Memory B cell (primary cell): ENCODE measurements around the gene PTGES3.
"Not testable (repeated sequence)": the region's sequence is repeated elsewhere in the genome, so short reads cannot be mapped to it uniquely, and the experiment has no call there.

Experiments
- ATAC-seq: fragments of 150-1000 bp; cut with Tn5 transposase; 2 replicates; pipeline ENCODE4 v1.10.0; 2021; ENCODE audit warnings: low read depth, mild to moderate bottlenecking, moderate library complexity
- DNase-seq, 2 donors: peaks; one replicate each; pipeline ENCODE4 v3.0.0; 2022; ENCODE audit warnings: low spot score in 2 of 2
- H3K27ac Mint-ChIP-seq: one replicate; pipeline ENCODE4 v1.8.0; 2022; ENCODE audit warnings: mild to moderate bottlenecking, moderate library complexity, mixed read lengths
- H3K27me3 Mint-ChIP-seq: one replicate; pipeline ENCODE4 v1.8.0; 2022; ENCODE audit warnings: mixed read lengths
- H3K36me3 Mint-ChIP-seq: one replicate; pipeline ENCODE4 v1.8.0; 2022; ENCODE audit warnings: mild to moderate bottlenecking, mixed read lengths
- H3K4me1 Mint-ChIP-seq: one replicate; pipeline ENCODE4 v1.8.0; 2022; ENCODE audit warnings: mixed read lengths
- H3K4me3 Mint-ChIP-seq: one replicate; pipeline ENCODE4 v1.8.0; 2022; ENCODE audit warnings: mild to moderate bottlenecking, moderate library complexity, mixed read lengths
- H3K9me3 Mint-ChIP-seq: one replicate; pipeline ENCODE4 v1.8.0; 2022; ENCODE audit warnings: mixed read lengths

The PTGES3 gene, protein sequence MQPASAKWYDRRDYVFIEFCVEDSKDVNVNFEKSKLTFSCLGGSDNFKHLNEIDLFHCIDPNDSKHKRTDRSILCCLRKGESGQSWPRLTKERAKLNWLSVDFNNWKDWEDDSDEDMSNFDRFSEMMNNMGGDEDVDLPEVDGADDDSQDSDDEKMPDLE

DNA sequence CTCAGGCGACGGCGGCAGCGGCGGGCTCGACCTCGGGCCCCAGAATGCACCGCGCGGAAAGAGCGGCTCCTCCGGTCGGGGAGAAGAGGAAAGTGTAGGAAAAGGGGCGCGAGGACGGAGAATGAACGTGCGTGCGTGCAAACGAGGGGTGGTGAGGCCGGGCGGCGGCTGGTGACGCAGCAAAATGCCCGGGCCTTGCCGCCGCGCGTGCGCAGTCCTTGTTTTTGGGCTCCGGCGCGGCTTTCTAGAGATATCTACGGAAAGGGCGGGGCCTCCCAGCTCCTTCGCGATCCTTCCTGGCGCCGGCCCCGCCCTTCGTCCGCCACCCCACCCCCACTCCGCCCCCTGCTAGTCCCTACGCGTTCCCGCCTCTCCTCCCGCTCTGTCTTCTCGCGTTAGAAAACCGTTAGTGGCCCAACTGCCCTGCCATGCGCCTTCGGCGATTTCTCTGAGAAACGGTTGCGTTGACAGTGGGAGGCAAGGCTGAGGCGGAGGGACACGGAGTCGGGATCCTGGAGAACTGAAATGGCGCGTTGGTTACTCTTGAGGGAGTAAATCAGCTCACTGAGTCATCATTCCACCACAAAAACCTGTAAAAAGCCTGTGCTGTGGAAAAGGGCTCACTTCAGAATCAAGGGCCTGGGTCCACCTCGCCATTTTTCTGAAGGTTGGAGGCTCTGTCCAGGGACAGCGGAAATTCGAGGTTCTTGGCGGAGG, at the start of gene PTGES3:
Gene PTGES3 (minus strand): TSS at position 156 of the 717 bp plus-strand sequence. CDS start 285 bp downstream, outside the sequence.
- H3K4me3 Mint-ChIP-seq: peak within 1 kb of the TSS; percentile 100
- H3K27ac Mint-ChIP-seq: peak within 1 kb of the TSS; percentile 98
- no peaks in the 10 kb centered on the region for H3K27me3 Mint-ChIP-seq
- H3K36me3 Mint-ChIP-seq: peaks cover 5% of the 10 kb centered on the region
- peak; percentile 62 for ATAC-seq
- peaks cover 11% of the 10 kb centered on the region for H3K4me1 Mint-ChIP-seq
- peak; percentile 94 to 97 for DNase-seq
- H3K9me3 Mint-ChIP-seq: no peaks in the 10 kb centered on the region

DNA sequence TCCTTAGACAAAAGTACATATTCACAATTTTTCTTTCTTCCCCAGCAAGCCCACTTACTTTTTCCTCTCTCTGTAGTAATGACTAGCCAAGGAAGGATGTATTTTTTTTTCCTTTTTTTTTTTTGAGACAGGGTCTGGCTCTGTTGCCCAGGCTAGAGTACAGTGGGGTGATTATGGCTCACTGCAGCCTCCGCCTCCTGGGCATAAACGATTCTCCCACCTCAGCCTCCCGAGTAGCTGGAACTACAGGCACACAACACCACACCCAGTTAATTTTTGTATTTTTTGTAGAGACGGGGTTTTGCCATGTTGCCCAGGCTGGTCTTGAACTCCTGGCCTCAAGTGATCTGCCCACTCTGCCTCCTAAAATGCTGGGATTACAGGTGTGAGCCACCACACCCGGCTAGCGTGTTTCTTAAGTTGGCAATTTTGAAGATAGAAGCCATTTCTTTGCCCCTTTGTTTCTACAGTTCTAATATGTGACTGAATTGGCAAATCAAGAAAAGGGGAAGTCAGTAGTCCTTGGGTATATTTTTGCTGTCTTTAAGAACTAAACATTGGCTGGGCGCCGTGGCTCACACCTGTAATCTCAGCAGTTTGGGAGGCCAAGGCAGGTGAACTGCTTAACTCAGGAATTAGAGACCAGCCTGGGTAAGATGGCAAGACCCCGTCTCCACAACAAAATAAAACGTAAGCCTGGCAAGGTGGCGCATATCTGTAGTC, 40.2 kb upstream of the PTGES3 start:
- H3K4me3 Mint-ChIP-seq: no peak overlapping the region
- DNase-seq: no peak
- no peak overlapping the region for H3K27ac Mint-ChIP-seq
- ATAC-seq: no peak
- peaks cover 8% of the 10 kb centered on the region for H3K4me1 Mint-ChIP-seq
- H3K27me3 Mint-ChIP-seq: no peaks in the 10 kb centered on the region
- H3K36me3 Mint-ChIP-seq: peaks cover 9% of the 10 kb centered on the region
- H3K9me3 Mint-ChIP-seq: no peaks in the 10 kb centered on the region

DNA sequence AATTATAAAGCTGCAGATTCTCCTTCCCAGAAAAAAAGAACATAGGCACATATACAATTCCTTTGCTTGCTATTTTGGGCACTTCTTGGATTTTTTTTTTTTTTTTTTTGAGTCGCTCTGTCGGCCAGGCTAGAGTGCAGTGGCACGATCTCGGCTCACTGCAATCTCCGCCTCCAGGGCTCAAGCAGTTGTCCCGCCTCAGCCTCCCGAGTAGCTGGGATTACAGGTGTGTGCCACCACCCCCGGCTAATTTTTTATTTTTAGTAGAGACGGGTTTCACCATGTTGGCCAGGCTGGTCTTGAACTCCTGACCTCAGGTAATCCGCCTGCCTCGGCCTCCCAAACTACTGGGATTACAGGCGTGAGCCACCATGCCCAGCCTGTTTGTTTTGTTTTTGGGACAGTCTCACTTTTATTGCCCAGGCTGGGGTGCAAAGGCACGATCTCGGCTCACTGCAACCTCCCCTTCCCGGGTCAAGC, 38.2 kb upstream of the PTGES3 start:
- Mint-ChIP-seq H3K4me1 (peaks cover 23% of the 10 kb centered on the region), H3K36me3 (peaks cover 13% of the 10 kb centered on the region), H3K27ac (peak overlapping the region; percentile 87), H3K4me3 (peak overlapping the region; percentile 87)
- not testable (repeated sequence) for DNase-seq, H3K27me3 Mint-ChIP-seq, ATAC-seq, H3K9me3 Mint-ChIP-seq

DNA sequence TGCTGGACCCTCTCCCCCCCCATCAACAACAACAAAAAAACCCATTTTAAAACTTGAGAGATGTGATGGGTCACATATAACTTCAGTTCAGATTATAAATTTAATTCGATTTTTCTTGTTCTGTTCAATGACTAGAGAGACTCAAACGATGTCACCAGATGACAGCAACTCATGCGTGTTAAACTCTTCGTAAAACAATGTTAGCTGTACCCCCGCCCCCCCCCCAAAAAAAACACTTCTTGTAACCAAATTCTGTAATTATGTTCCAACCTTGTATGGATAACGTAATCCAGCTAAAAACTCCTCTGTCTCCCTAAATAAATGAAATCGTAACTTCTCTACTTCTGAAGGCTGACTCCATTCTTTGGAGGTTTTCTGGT, 37.6 kb upstream of the PTGES3 start:
- Mint-ChIP-seq H3K36me3 (peaks cover 18% of the 10 kb centered on the region), H3K9me3 (no peaks in the 10 kb centered on the region), H3K4me3 (peak overlapping the region; percentile 87), H3K27me3 (no peaks in the 10 kb centered on the region), H3K27ac (peak overlapping the region; percentile 87), H3K4me1 (peaks cover 28% of the 10 kb centered on the region)
- DNase-seq (no peak), ATAC-seq (no peak)

DNA sequence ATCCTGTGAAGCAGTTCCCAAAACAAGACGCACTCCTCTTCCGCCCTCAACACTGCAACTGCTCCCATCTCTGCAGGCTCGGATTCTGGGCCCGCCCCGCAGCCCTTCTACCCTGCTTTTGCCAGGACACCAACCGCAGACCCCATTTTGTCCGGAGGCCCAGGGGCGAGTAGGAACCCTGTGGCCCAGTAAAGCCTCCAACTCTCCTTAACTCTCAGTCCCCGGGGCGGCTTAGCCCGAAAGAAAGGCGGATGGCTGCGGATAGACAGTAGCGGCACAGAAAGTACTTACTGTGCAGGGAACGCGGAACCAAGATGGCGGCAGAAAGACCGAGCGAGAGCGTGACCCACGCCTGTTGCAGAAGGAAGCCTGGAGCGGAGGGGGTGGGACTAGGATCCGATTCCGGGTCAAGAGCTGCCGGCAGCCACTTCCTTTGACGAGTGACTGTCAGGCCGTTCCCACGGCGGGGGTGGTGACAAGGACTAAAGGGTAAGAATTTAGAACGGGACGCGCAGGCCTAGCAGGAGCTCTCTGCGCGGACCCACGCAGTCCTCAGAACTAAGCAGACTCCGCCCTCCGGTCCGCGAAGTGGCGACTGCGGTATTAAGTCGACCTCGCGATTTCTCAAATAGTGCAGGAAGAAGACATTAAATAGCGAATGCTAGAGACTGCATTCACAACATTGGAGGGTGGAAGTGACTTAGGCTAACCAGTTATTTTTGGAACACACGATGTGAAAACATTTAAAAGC, 37.1 kb upstream of the PTGES3 start, which contains the start of gene NACA:
Gene NACA (minus strand): TSS at position 328 of the 751 bp plus-strand sequence. CDS start 778 bp downstream, outside the sequence.
- Mint-ChIP-seq H3K9me3 (no peaks in the 10 kb centered on the region), H3K36me3 (peaks cover 22% of the 10 kb centered on the region), H3K4me3 (peak within 1 kb of the TSS; percentile 87), H3K27me3 (no peaks in the 10 kb centered on the region), H3K27ac (peak within 1 kb of the TSS; percentile 87), H3K4me1 (peaks cover 34% of the 10 kb centered on the region)
- ATAC-seq: peak; percentile 90
- peak; percentile 82 to 92 for DNase-seq

DNA sequence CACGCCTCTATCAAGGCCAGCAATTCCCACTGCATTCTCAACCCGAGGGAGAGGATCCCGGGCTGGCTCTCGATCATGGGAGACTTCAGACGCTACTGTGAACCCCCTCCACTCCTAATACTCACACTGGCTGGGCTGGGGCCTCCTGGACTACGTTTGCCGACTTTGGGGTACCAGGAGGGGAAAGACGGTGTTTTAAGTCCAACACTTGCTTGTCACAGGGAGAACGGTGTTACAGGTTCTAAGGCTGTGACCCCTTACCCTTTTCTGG, 36.6 kb upstream of the PTGES3 start:
- Mint-ChIP-seq H3K4me1 (peaks cover 39% of the 10 kb centered on the region), H3K36me3 (peaks cover 24% of the 10 kb centered on the region), H3K4me3 (peak overlapping the region; percentile 87), H3K27ac (peak overlapping the region; percentile 87), H3K9me3 (no peaks in the 10 kb centered on the region), H3K27me3 (no peaks in the 10 kb centered on the region)
- DNase-seq: no peak
- no peak for ATAC-seq

DNA sequence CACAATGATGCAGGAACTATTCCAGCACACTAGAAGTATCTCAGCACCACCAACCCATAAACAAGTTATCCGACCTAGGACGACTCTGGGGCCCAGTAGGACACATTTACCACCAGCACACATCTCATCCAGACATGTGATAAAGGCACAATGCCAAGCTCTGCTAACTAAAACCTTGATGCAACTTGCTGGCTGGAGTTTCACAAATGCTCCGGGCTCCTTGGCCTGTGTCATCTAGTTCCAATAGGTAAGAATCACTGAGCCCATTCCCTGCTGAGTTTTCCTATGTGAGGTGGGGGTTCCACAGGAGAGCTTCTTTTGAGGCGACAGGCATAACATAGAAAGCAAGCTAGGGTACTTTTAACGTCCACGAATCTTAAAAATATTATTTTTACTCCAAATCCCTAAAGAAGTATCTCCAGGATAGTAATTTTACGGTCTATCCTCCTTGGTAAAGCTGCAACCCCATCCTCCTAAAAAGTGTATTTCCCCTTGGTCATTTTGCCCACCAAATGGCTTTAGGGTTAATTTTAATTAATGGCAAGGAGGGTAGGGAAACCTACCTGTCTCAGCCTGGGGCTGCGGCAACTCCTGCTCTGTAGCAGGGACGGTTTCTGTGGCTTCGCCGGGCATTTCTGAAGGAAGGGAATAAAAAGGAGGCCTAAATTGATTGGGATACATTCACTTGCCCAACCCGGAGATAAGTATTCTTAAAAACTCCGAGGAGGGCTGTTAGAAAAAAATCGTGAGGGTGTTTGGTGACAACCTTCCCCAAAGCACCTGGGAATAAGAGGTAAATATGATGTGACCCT, 36.0 kb upstream of the PTGES3 start:
- Mint-ChIP-seq H3K9me3 (no peaks in the 10 kb centered on the region), H3K4me1 (peaks cover 44% of the 10 kb centered on the region), H3K36me3 (peaks cover 27% of the 10 kb centered on the region), H3K27ac (peak overlapping the region; percentile 87), H3K4me3 (peak overlapping the region; percentile 87), H3K27me3 (no peaks in the 10 kb centered on the region)
- no peak for ATAC-seq
- DNase-seq: no peak

DNA sequence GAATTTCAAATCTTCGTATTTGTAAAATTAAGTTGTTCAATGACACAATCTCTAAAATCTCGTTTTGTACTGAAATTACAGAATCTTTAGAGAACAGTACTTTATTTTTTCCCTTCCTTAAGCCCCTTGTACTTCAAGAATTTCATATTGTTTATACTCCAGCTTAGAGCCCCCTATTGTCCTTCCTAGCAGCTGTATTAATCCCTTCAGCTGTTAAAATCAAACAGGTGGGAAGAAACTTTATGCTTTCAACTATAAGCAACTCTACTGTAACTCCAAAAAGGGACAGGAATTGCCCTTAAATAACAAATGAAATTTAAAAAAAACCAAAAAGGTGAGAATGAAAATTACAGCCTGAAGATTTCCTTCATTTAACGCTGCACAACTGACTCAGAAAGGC, 35.3 kb upstream of the PTGES3 start:
- Mint-ChIP-seq H3K9me3 (no peaks in the 10 kb centered on the region), H3K4me1 (peaks cover 50% of the 10 kb centered on the region), H3K27me3 (no peaks in the 10 kb centered on the region), H3K27ac (peak overlapping the region; percentile 87), H3K4me3 (peak overlapping the region; percentile 87), H3K36me3 (peaks cover 32% of the 10 kb centered on the region)
- ATAC-seq (no peak), DNase-seq (no peak)

DNA sequence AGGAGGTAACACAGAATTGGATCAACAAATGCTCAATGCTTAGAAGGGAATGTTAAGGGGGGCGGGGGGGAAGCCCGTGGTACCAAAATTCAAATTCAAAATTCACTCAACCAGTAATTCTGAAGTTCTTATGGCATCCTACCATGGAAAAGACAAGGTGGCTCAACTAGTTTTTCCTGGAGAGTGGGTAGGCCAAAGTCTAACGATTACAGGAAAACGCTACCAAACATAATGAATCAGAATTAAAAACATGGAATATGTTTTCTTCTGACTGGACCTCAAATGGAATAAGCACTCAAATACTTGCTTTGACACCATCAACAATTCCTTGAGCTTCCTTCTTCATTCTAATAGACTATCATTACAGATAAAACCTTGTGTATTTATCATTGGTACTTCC, 34.7 kb upstream of the PTGES3 start:
- no peaks in the 10 kb centered on the region for H3K27me3 Mint-ChIP-seq
- H3K9me3 Mint-ChIP-seq: no peaks in the 10 kb centered on the region
- ATAC-seq: no peak
- peaks cover 32% of the 10 kb centered on the region for H3K36me3 Mint-ChIP-seq
- H3K27ac Mint-ChIP-seq: peak overlapping the region; percentile 74
- H3K4me1 Mint-ChIP-seq: peaks cover 50% of the 10 kb centered on the region
- no peak for DNase-seq
- H3K4me3 Mint-ChIP-seq: peak overlapping the region; percentile 21

DNA sequence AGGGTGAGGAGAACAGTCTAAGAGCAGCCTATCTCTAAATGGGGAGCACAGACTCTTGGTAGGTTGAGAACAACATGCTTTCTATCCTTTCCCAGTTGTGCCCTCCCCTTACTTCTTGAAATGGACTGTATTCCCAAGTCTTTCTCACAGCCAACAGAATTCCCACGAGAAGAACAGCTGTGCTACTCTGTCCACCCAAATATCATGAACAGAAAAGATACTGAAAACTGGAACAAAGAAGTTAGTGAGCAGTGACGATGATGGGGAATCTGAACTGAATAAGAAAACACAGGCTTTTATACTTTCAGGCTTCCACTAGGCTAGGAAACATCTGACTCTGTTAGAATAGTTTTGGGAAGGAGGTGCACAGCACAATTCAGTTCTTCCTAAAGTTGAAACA, 33.6 kb upstream of the PTGES3 start:
- DNase-seq (no peak), ATAC-seq (no peak)
- Mint-ChIP-seq H3K4me1 (peaks cover 53% of the 10 kb centered on the region), H3K4me3 (no peak overlapping the region), H3K36me3 (peaks cover 34% of the 10 kb centered on the region), H3K27ac (peak overlapping the region; percentile 74), H3K27me3 (no peaks in the 10 kb centered on the region), H3K9me3 (no peaks in the 10 kb centered on the region)

DNA sequence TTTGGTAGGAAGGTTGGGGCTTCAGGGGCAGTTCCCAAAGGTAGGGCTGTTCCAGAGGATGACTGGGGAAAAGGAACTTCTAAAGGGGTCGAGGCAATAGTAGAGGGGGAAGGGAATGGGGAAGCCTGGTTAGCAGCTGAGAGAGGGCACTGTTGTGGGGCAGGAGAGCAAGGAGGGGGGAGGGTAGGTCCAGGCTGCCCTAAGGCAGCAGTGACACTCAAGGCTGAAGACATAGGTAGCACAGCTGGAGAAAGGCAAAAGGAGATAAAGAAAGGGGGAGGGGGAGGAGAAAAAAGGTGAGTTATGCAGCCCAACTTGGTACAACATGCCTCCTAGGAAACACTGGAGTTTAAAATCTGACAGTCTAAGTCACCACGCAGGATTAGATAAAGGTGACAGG, 33.1 kb upstream of the PTGES3 start:
- no peak for DNase-seq
- ATAC-seq: no peak
- H3K4me1 Mint-ChIP-seq: peaks cover 56% of the 10 kb centered on the region
- peak overlapping the region; percentile 18 for H3K4me3 Mint-ChIP-seq
- H3K36me3 Mint-ChIP-seq: peaks cover 37% of the 10 kb centered on the region
- peak overlapping the region; percentile 74 for H3K27ac Mint-ChIP-seq
- no peaks in the 10 kb centered on the region for H3K27me3 Mint-ChIP-seq
- no peaks in the 10 kb centered on the region for H3K9me3 Mint-ChIP-seq

DNA sequence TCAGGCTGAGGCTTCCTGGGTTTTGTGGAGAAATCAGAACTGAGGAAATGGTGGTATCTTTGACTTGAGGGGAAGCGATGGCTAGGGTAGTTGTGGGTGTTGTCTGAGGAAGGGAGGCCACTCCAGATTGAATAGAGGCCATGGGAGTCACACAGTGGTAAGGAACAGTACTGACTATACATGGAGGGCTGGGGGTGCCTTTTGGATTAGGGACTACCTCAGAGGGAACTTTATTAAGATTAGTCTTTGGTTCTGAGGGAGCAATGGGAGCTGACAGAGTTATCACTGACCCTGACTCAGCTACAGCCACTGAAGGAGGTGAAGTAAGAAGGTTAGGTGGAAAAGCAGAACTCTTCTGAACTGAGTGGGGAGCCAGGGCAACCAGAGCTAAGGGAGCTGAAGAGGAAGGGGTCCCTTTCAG, 32.7 kb upstream of the PTGES3 start:
- Mint-ChIP-seq H3K4me1 (peaks cover 58% of the 10 kb centered on the region), H3K36me3 (peaks cover 41% of the 10 kb centered on the region), H3K27me3 (no peaks in the 10 kb centered on the region), H3K4me3 (peak overlapping the region; percentile 18), H3K27ac (peak overlapping the region; percentile 74), H3K9me3 (no peaks in the 10 kb centered on the region)
- no peak for DNase-seq
- ATAC-seq: no peak

DNA sequence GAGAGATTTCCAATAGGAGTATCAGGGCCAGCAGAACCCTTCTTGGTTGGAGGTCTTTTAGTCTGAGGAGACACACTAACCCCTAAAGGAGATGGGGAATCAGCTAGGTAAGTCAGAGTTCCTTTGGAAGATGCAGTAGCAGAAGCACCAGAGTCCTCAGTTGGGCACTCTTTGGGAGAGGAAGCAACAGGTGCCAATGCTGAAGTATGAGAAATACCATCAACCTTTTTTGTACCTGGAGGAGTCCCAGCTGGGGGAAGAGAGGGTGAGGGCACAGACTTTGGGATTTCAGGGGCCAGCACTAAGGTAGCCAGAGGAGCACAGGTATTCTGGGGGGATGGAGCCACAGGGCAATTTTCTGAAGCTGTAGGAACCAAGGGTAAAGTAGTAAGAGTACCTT, 31.0 kb upstream of the PTGES3 start:
- Mint-ChIP-seq H3K4me3 (peak overlapping the region; percentile 33), H3K9me3 (no peaks in the 10 kb centered on the region)

More for the DNA sequence above, 31.0 kb upstream of the PTGES3 start:
- ATAC-seq (no peak), DNase-seq (no peak)
- no peaks in the 10 kb centered on the region for H3K27me3 Mint-ChIP-seq
- peaks cover 48% of the 10 kb centered on the region for H3K36me3 Mint-ChIP-seq
- peak overlapping the region; percentile 74 for H3K27ac Mint-ChIP-seq
- peaks cover 60% of the 10 kb centered on the region for H3K4me1 Mint-ChIP-seq
